Right renal pelvis (tissue), 4 donors: ENCODE data around the gene PFKL. TPM values are rescaled to one million over a fixed set of nuclear protein-coding genes. Genes with fewer than 3 reads are reported as not detected.
"Not testable (repeated sequence)": the region's sequence is repeated elsewhere in the genome, so short reads cannot be mapped to it uniquely, and the experiment has no call there.

Source experiments
- DNase-seq, 4 donors: peaks; one replicate each; pipeline ENCODE4 v3.0.0-alpha.2; 2013; ENCODE audit warnings: low read depth in 4 of 4, low spot score in 3 of 4, missing footprints in 1 of 4
- polyA plus RNA-seq, 4 donors: library from polyadenylated mRNA; unstranded; fragments of 120-200 nt; gene quantifications; one replicate each; pipeline ENCODE4 v1.2.1, GENCODE V29; 2013; ENCODE audit not compliant: insufficient read length in 4 of 4

PFKL gene
- polyA plus RNA-seq, 4 donors: 119 to 187 (median 126) TPM

DNA sequence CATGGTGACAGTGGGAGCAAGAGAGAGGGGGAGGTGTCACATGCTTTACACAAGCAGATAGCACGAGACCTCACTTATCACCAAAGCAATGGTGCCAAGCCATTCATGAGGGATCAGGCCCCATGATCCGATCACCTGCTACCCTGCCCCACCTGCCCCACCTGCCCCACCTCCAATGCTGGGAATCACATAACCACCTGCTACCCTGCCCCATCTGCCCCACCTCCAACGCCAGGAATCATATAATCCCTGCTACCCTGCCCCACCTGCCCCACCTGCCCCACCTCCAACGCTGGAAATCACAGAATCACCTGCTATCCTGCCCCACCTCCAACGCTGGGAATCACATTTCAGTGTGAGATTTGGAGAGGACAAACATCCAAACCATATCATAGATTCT, 24.8 kb upstream of the PFKL start:
- DNase-seq: no peak

DNA sequence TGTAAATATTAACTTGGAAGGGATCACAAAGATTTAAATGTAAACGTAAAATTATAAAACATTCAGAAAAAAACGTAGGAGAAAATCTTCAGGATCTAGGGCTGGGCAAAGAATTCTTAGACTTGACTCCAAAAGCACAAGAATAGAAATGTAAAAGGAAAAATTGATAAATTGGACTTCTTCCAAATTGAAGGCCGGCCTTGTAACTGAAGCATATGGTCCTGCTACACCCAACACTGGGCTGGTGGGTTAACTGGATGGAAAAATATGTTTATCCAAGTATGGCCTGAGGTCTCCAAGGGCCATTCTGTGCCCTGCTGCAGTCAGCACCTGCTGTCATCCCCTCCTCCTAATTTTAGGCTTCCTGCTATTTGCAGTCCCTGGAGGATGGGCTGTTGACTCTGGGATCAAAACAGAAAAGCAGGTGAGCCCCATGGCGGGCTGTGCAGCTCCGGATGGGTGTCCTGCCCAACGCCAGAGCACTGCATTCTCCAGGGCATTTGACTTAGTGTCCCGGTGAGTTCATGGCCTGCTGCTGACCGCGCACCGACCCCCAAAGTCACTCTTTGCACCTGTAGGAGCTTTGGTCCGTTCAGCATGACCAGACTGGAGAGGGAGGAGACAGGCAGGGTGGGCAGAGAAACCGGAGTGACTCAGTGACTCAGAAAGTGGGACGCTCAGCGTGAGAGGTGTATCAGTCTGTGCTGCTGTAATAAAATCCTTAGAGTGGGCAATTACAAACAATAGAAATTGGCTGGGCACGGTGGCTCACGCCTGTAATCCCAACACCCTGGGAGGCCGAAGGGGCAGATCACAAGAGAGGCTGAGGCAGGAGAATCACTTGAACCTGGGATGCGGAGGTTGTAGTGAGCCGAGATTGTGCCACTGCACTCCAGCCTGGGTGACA, 20.2 kb upstream of the PFKL start:
- no peak for DNase-seq

DNA sequence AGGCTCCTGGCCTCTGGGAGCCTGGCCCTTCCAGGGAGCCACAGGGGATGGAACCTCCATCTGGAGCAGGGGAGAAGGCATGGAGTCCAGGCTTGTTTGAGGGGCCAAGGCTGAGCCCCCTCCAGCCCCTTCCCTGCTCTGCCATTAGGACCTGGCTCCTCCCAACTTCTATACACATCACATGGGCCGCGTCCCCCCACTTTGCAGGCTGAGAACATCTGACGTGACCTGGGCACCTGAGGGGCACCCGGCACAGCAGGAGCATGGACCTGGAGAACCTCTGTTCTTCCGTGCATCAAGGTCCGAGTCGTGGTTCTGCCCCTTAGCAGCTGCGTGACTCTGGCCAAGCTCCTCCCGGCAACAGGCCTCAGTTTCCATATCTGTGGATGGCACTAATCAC, 18.1 kb upstream of the PFKL start:
- no peak for DNase-seq

DNA sequence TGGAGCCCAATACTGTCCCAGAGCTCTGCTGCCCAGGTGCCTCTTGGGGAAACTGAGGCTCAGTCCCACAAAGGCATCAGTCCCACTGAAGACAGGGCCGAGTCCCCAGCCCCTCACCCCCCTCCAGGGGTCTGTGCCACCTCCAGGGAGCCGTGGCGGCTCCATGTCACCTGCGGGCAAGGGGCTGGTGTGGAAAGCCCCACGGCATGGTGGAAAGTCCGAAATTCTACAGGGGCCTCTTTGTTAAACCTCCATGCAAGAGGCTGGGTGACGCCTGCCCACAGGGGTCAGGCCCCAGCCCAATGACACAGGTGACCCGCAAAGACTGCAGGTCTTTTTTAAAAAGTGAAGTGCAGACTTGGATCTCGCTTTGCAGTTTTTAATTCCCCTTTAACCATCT, 17.5 kb upstream of the PFKL start:
- DNase-seq: no peak

DNA sequence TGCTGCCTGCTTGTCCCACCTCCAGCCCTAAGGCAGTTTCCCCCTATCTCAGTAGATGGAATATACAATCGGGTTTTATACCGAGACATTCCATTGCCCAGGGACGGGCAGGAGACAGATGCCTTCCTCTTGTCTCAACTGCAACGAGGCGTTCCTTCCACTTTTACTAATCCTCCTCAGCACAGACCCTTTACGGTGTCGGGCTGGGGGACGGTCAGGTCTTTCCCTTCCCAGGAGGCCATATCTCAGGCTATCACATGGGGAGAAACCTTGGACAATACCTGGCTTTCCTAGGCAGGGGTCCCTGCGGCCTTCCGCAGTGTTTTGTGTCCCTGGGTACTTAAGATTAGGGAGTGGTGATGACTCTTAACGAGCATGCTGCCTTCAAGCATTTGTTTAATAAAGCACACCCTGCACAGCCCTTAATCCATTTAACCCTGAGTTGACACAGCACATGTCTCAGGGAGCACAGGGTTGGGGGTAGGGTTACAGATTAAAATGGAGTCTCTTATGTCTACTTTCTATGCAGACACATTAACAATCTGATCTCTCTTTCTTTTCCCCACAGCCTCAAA, 16.6 kb upstream of the PFKL start:
- DNase-seq: not testable (repeated sequence)

DNA sequence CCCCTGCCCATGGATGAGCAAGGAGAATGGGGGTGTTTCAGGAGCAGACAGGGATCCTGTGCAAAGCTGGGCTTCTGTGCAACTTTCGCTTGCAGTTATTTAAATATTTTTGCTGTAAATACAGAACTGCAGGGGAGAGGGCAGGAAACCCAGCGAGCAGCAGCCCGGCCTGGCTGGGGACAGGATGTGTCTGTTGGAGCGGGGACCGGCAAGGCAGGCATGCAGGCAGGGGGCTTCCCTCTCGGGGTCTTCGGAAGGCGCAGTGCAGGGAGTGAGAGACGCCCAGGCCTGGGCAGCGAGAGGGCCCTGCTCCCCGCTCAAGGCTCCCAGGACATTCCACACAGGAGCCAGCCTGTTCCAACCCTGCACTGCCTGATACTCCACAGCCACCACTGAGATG, 15.9 kb upstream of the PFKL start:
- DNase-seq: no peak

DNA sequence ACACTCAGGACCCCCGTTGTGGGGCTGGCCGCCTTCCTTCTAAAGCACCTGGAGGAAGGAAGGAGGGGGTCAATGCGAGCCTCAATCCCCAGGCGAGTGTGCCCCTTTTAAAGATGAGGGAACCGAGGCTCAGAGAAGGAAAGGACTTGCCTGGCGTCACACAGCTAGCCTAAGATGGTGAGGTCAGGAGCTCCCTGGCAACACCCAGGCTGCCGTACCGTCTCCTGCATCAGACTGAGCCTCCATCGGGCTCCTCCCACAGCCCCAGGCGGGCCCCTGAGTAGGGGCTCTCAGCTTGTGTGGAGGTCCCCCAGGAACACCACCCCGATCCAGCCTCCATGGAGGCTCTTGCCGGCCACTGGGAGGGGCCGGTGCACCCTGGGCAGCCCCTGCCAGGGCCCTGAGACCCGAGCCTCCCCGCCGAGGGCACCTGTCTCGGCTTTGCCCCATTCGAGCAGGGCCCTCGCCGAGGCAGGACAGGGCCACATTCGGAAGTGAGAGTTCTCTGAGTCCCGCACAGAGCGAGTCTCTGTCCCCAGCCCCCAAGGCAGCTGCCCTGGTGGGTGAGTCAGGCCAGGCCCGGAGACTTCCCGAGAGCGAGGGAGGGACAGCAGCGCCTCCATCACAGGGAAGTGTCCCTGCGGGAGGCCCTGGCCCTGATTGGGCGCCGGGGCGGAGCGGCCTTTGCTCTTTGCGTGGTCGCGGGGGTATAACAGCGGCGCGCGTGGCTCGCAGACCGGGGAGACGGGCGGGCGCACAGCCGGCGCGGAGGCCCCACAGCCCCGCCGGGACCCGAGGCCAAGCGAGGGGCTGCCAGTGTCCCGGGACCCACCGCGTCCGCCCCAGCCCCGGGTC, 14.5 kb upstream of the PFKL start, which contains the start of gene AIRE:
Gene AIRE (plus strand): TSS at position 739 of the 855 bp plus-strand sequence. CDS start 131 bp downstream, outside the sequence.
- DNase-seq: no peak

DNA sequence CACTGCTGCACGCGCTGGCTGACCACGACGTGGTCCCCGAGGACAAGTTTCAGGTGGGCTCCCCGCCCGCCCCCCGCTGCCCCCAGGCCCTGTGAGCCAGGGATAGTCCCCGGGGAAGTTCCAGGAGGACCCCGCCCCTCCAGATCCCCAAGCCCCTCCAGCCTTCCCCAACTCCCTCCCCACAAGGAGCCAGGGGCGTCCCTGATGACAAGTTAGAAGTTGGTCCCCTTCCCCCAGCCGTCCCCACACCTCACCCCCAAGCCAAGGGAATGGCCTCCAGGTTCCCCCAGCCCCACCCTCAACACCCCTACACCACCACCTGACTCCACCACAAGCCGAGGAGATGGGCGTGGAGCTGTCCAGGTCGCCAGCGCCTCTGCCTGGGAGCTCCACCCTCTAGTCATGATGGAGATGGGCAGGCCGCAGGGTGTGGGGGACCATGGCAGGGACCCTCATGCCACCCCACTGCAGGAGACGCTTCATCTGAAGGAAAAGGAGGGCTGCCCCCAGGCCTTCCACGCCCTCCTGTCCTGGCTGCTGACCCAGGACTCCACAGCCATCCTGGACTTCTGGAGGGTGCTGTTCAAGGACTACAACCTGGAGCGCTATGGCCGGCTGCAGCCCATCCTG, 13.7 kb upstream of the PFKL start:
- DNase-seq: no peak

DNA sequence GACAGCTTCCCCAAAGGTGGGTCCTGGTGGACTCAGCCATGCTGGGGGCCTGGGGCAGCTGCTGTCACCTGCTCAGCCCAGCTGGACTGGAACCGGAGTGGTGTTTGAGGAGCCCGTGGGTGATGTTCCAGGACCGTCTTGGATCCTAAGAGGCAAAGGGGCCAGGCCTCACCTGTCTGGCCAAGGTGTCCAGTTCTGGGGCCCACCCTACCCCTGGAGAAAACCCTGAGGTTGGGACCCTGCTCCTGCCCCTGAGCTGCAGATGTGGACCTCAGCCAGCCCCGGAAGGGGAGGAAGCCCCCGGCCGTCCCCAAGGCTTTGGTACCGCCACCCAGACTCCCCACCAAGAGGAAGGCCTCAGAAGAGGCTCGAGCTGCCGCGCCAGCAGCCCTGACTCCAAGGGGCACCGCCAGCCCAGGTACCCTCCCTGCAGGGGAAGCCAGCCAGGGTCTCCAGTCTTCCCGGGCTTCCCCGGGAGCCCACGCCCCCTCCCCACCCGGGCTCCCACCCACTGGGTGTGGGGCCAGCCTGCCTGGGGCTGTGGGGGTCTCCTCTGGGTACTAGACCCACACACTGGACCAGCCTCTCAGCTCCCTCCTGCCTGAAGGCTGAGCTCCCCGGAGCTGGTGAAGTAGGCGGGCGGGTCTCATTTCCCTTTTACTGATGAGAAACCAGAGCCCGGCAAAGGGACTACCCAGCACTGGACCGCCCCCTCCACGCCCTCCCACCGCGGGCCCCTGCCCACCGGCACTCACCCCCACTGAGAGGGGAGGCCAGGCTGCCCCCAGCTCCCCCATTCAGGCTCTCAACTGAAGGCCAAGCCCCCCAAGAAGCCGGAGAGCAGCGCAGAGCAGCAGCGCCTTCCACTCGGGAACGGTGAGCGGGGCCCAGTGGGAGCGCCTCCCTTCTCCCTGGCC, 12.9 kb upstream of the PFKL start:
- DNase-seq: no peak

DNA sequence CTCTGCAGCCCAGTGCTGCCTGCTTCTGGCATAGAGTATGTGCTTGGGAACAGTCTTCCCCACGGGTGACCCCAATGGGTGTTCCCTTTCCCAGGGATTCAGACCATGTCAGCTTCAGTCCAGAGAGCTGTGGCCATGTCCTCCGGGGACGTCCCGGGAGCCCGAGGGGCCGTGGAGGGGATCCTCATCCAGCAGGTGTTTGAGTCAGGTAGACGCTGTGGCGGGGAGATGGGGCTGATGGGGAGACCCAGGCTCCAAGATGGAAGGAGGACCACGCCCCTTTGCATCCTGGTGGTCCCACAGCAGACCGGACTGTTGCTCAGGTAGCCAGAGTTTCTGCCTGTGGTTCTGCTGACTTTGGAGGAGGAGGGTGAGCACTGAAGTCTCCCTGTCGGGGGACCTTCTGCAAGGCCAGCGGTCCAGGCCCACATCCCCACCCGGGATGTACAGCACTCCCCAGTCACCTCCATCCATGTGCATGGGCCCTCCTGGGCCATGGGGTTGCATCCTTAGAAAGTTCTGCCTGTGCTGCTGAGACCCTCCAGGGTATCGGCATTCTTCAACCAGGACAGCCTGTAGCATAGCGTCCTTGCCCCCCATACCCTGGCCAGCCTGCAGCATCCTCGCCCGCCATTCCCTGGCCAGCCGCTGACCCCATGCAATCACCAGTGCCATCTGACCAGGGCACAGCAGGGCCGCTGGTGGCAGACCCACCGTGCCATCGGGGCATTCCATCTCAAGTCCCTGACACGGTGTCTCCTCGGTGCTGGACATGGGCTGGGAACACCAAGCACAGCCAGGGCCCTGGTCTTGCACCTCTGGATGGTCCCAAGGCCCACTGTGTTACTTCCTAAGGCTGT, 11.4 kb upstream of the PFKL start:
- no peak for DNase-seq

DNA sequence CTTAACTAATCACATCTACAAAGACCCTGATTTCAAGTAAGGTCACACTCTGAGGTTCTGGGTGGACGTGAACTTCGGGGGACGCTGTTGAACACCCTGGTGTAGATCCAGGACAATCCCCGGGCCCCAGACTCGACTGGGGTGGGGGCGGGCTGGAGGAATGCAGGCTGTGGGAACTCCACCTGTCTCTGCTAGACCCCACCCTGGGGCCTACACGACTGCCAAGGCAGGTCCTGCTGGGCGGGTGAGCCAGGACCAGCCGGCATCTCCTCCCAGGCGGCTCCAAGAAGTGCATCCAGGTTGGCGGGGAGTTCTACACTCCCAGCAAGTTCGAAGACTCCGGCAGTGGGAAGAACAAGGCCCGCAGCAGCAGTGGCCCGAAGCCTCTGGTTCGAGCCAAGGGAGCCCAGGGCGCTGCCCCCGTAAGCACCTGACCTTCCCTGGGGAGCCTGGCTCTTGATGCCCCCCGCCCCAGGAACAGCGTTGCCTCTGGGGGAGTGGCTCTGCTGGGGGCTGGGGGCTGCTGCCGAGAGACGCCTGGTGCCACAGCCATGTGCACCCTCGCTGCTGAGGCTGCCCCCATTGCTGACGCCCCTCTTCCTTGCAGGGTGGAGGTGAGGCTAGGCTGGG, 10.4 kb upstream of the PFKL start:
- no peak for DNase-seq

DNA sequence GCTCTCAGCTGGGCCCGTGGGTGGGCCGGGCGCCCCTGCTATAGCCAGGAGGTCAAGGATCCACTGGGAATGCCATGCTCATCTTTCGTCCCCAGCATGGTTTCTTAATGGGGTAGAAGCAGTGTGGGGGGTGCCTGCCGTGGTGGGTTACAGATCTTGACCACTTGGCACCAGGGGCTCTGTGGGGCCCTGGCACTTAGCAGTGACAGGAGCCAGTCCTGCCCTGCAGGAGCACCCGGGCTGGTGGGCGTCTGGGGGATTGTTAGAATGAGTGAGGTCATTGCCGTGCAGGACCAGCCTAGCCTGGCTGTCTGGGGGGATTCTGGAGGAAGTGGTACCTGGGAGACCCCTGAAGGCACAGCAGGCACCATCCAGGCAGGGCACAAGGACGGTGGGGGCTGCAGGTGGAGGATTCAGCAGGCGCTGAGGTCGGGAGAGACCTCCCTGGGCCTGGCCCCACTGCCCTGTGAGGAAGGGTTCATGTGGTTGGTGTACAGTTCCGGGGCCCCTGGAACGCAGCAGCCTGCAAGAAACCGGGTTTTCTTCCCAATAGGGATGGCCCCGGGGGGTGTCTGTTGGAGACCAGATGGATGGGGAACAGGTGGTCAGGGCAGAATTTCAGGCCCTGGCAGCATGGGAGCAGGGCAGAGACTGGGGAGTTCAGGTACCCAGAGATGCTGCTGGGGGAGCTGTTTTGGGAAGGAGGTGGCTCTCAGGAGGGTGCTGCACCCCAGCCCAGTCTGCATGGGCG, 9.4 kb upstream of the PFKL start:
- no peak for DNase-seq

DNA sequence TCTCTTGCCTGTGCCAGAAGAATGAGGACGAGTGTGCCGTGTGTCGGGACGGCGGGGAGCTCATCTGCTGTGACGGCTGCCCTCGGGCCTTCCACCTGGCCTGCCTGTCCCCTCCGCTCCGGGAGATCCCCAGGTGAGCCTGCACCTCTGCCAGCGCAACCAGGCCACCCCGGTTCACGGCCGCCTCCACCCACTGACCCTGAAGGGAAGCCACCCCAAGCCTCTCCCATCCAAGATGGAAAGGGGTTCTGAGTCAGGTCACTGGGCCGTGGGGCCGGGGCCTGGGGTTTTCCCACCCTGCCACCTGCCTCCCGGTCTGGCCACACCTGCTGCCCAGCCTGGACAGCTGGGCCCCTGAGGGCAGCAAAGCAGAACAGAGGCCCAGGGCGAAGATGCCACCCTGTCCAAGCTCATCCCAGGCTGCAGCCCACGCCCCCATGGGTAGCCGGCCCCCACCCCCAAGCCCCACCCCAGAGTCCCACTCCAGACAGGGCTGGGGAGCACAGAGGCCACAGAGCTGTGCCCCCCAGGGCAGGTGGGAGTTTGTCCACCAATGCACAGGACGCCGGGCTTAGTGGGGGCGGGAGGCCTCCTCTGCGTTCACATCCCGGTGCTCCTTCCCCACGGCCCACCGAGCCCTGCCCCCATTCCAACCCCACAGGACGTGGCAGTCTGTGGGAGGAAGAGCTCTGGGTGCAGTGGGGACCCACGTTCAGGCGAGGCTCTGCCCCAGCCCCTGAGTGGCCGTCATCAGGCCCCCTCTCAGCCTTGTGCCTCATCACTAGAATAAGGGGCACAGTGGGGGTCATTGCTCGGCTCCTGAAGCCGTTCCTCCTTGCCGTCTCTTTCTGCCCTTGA, 8.5 kb upstream of the PFKL start:
- DNase-seq: no peak

DNA sequence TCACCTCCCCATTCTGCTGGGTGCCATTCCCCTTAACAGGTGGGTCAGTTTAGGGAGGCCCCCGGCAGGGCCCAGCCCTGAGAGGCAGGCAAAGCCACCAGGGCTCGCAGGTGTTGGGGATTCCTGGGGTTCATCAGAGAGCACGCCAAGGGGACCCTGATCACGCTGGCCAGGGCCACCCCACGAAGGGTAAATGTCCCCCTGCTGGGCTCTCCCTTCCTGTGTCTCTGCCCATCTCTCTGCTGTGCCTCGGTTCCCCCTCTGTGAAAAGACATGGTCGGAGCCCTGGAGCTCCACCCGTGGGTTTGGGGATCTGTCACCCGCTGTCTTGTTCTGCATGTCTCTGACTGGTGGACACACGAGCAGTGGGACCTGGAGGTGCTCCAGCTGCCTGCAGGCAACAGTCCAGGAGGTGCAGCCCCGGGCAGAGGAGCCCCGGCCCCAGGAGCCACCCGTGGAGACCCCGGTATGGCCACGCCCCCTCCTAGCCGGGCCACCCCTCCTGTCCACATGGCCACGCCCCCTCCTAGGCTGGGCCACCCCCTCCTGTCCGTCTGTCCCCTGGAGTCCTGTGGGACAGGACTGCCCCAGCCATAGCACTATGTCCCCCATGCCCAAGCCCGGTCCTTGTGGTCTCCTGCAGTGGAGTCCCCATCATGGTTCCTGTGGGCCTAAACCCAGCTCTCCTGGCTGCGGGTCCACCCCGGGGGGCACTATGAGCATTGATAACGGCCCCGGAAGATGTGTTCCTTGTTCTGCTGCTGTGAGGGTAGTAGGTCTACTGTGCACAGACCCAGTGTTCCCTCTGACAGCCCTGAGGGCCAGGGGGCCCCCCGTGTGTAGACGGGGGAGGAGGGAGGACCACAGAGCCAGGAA, 7.7 kb upstream of the PFKL start:
- DNase-seq: no peak

DNA sequence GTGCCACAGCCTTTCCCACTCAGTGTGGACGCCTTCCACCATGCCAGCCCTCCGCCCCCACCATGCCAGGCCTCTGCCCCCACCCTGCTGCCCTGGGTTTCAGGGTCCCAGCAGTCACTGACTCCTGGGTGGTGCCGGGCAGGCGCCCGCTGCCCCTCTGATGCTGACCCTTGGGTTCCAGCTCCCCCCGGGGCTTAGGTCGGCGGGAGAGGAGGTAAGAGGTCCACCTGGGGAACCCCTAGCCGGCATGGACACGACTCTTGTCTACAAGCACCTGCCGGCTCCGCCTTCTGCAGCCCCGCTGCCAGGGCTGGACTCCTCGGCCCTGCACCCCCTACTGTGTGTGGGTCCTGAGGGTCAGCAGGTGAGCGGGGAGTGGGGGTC, 7.0 kb upstream of the PFKL start:
- no peak for DNase-seq
